ENCODE measurements around the gene OR1K1.
A peak's percentile ranks its signal among the peaks of the same experiment; 100 is the strongest.
"Not testable (repeated sequence)": the region's sequence is repeated elsewhere in the genome, so short reads cannot be mapped to it uniquely, and the experiment has no call there.

The OR1K1 gene

GRCh38 chr9:122800066-122801060 is at the start of gene OR1K1:
Gene OR1K1 (plus strand): TSS chr9:122800123. CDS start chr9:122800123, 0 bp downstream.
- DNase-seq: no peak

- no peak for DNase-seq
Observed at GRCh38 chr9:122754825-122755224, 45.1 kb upstream of the OR1K1 start.

- DNase-seq: no peak
Observed at GRCh38 chr9:122767817-122768216, 32.1 kb upstream of the OR1K1 start.

GRCh38 chr9:122777052-122777451 is 22.9 kb upstream of the OR1K1 start:
- no peak for DNase-seq

GRCh38 chr9:122777935-122778627 is 21.8 kb upstream of the OR1K1 start:
- no peak for DNase-seq

- DNase-seq: no peak
Observed at GRCh38 chr9:122779181-122779580, 20.7 kb upstream of the OR1K1 start.

- no peak for DNase-seq
Observed at GRCh38 chr9:122780026-122780425, 19.9 kb upstream of the OR1K1 start.

- no peak for DNase-seq
Observed at GRCh38 chr9:122781671-122782070, 18.3 kb upstream of the OR1K1 start.

GRCh38 chr9:122785269-122785668 is 14.7 kb upstream of the OR1K1 start:
- DNase-seq: no peak

GRCh38 chr9:122786338-122786737 is 13.6 kb upstream of the OR1K1 start:
- no peak for DNase-seq

- DNase-seq: no peak
Observed at GRCh38 chr9:122788831-122789230, 11.1 kb upstream of the OR1K1 start, which contains the start of gene OR5C1. Gene OR5C1 (plus strand): TSS chr9:122788933. CDS start chr9:122788933, 0 bp downstream.

GRCh38 chr9:122789256-122790046 is 10.5 kb upstream of the OR1K1 start:
- no peak for DNase-seq

GRCh38 chr9:122791872-122792669 is 7.9 kb upstream of the OR1K1 start:
- DNase-seq: no peak

- DNase-seq: no peak
Observed at GRCh38 chr9:122797316-122798063, 2.4 kb upstream of the OR1K1 start.

- no peak for DNase-seq
Observed at GRCh38 chr9:122806661-122807060, 6.7 kb downstream of the OR1K1 start.

GRCh38 chr9:122807271-122807900 is 7.5 kb downstream of the OR1K1 start:
- DNase-seq: no peak

GRCh38 chr9:122808141-122808540 is 8.2 kb downstream of the OR1K1 start:
- no peak for DNase-seq

GRCh38 chr9:122809261-122809660 is 9.3 kb downstream of the OR1K1 start:
- DNase-seq: not testable (repeated sequence)

- DNase-seq: peak; percentile 86
Observed at GRCh38 chr9:122810306-122810946, 10.5 kb downstream of the OR1K1 start.

- no peak for DNase-seq
Observed at GRCh38 chr9:122812736-122813135, 12.8 kb downstream of the OR1K1 start.
